Right atrium auricular region (tissue), 2 donors: ENCODE measurements around the gene OPN1SW. TPM values are rescaled to one million over a fixed set of nuclear protein-coding genes. Genes with fewer than 3 reads are reported as not detected.

Source experiments
- total RNA-seq, 2 donors: library from RNA; depleted of rRNA; stranded (reverse); fragments of >200 nt; gene quantifications; one replicate each; pipeline ENCODE4 v1.1.0, GENCODE V29; 2016

The OPN1SW gene
- total RNA-seq, 2 donors from 2014 or later: not detected

Other genes with a start within 250 kb of the OPN1SW start
- under 1 TPM; 0.39 to 0.63 TPM for gene GARIN1A, start 103.5 kb downstream of the OPN1SW start, total RNA-seq
- gene CALU, start 36.4 kb downstream of the OPN1SW start, total RNA-seq: 100 to 1,000 TPM; 190 to 286 TPM
- 1 to 10 TPM; 2.6 to 8.5 TPM for gene CCDC136, start 16.2 kb upstream of the OPN1SW start, total RNA-seq
- 100 to 1,000 TPM; 215 to 646 TPM for gene FLNC, start 54.6 kb upstream of the OPN1SW start, total RNA-seq
- 100 to 1,000 TPM; 121 TPM for gene ATP6V1F, start 87.1 kb upstream of the OPN1SW start, total RNA-seq
- gene KCP, start 134.9 kb upstream of the OPN1SW start, total RNA-seq: not detected
- 1 to 10 TPM; 2.7 to 4.4 TPM for gene IRF5, start 162.1 kb upstream of the OPN1SW start, total RNA-seq